K562 (cell line): ENCODE data around the gene NOL12. TPM values are rescaled to one million over a fixed set of nuclear protein-coding genes. Genes with fewer than 3 reads are reported as not detected.

Source experiments
- ATAC-seq: fragments of 200-7000 bp; cut with Tn5 transposase; 3 replicates; pipeline ENCODE4 v1.9.1; 2020; ENCODE audit warnings: moderate library complexity
- BruUV-seq: library from RNA; stranded (reverse); fragments of 400-500 nt; replicated peaks from 2 replicates; lab custom pipeline; 2021; lab: Mats Ljungman, UMichigan
- CTCF ChIA-PET: fragments of 300-600 bp; formaldehyde crosslinking; extraction: SDS; loops from one replicate; lab custom pipeline; 2021; ENCODE audit warnings: low intra/inter-chr PET ratio; lab: Yijun Ruan, JAX
- POLR2A ChIA-PET: fragments of 300-600, 350-650 bp; sonication (Branson Sonifier 250); formaldehyde crosslinking; extraction: SDS; loops from one replicate; lab custom pipeline; 2021; ENCODE audit warnings: antibody characterized with exemption, inconsistent platforms; lab: Yijun Ruan, JAX
- DNase-seq, 4 experiments: peaks; one replicate each; pipeline versions ENCODE4 v3.0.0 to v3.0.0-alpha.2; 2011 to 2018; ENCODE audit warnings: low spot score in 3 of 4, mixed read lengths in 3 of 4; ENCODE audit errors: extremely low read depth in 1 of 4
- FAIRE-seq: peaks from 2 replicates; lab custom pipeline; 2011; peaks lifted over from hg19 to GRCh38; lab: Jason Lieb, UNC
- H2AFZ ChIP-seq: 2 replicates; pipeline ENCODE4 v1.6.0; 2011; ENCODE audit warnings: low read depth, low read length, control low read depth, inconsistent platforms
- H3K27ac ChIP-seq: fragments of 200-600 bp; 3 replicates; pipeline ENCODE4 v1.8.0; 2011; ENCODE audit warnings: low read depth, mild to moderate bottlenecking, control low read depth, inconsistent platforms, low read length, moderate library complexity, mixed read lengths; ENCODE audit errors: extremely low read depth
- H3K27me3 ChIP-seq, 2 experiments: fragments of 300-600 bp in 1 of 2; 2 replicates in 1 of 2; 3 replicates in 1 of 2; pipeline versions ENCODE4 v1.6.0 to v1.8.0; 2011; ENCODE audit warnings: inconsistent platforms in 2 of 2, low read length in 2 of 2, mild to moderate bottlenecking in 1 of 2, mixed read lengths in 1 of 2, moderate library complexity in 1 of 2; ENCODE audit not compliant: control insufficient read depth in 2 of 2, insufficient read depth in 2 of 2
- H3K36me3 ChIP-seq: fragments of 300-600 bp; 3 replicates; pipeline ENCODE4 v1.8.0; 2011; ENCODE audit warnings: mild to moderate bottlenecking, low read length, inconsistent platforms; ENCODE audit not compliant: control insufficient read depth, insufficient read depth
- H3K4me1 ChIP-seq, 2 experiments: fragments of 200-600 bp in 1 of 2; replicated peaks in 1 of 2; 2 replicates in 1 of 2; 3 replicates in 1 of 2; pipeline versions ENCODE4 v1.5.1 to v1.8.0; 2011; ENCODE audit warnings: inconsistent platforms in 2 of 2, low read length in 2 of 2, mild to moderate bottlenecking in 1 of 2, mixed read lengths in 1 of 2, moderate library complexity in 1 of 2; ENCODE audit not compliant: control insufficient read depth in 2 of 2, insufficient read depth in 2 of 2
- H3K4me2 ChIP-seq: 2 replicates; pipeline ENCODE4 v1.6.1; 2011; ENCODE audit warnings: low read length, control low read depth, inconsistent platforms, mixed read lengths; ENCODE audit not compliant: insufficient read depth
- H3K4me3 ChIP-seq: fragments of 200-600 bp; sonication (generic), shearing (Covaris generic); 2 replicates; pipeline ENCODE4 v1.5.1; 2016; ENCODE audit warnings: control low read depth, inconsistent platforms
- H3K79me2 ChIP-seq: fragments of 200-600 bp; 3 replicates; pipeline ENCODE4 v1.8.0; 2011; ENCODE audit warnings: low read length, inconsistent platforms; ENCODE audit not compliant: control insufficient read depth, insufficient read depth
- H3K9ac ChIP-seq, 2 experiments: 2 replicates each; pipeline versions ENCODE4 v1.6.0 to v1.6.1; 2011; ENCODE audit warnings: low read depth in 2 of 2, low read length in 2 of 2, control low read depth in 1 of 2, inconsistent platforms in 1 of 2, mild to moderate bottlenecking in 1 of 2, mixed read lengths in 1 of 2; ENCODE audit not compliant: insufficient read depth in 1 of 2
- H3K9me1 ChIP-seq: one replicate; pipeline ENCODE4 v1.6.0; 2011; ENCODE audit warnings: inconsistent platforms, mild to moderate bottlenecking, low read length, moderate library complexity; ENCODE audit not compliant: control insufficient read depth, insufficient read depth
- H3K9me3 ChIP-seq: replicated peaks from 2 replicates; pipeline ENCODE4 v1.5.1; 2011; ENCODE audit warnings: low read depth, low read length, inconsistent platforms; ENCODE audit not compliant: control insufficient read depth, insufficient read depth
- H4K20me1 ChIP-seq: replicated peaks from 2 replicates; pipeline ENCODE4 v1.6.1; 2011; ENCODE audit warnings: low read length, inconsistent platforms, mixed read lengths; ENCODE audit not compliant: control insufficient read depth, insufficient read depth
- BCOR ChIP-seq: fragments of 450-650 bp; IDR thresholded peaks from 2 replicates; pipeline ENCODE4 v1.6.1; 2016
- CHD1 ChIP-seq: fragments of 200-600 bp; sonication (generic); IDR thresholded peaks from one replicate; pipeline ENCODE4 v1.6.1; 2012; ENCODE audit warnings: mild to moderate bottlenecking, moderate library complexity, low read length, inconsistent platforms
- NCOA4 ChIP-seq: fragments of 450-650 bp; IDR thresholded peaks from 2 replicates; pipeline ENCODE4 v1.6.1; 2018; ENCODE audit warnings: mild to moderate bottlenecking; ENCODE audit not compliant: partially characterized antibody
- RFX1 ChIP-seq: fragments of 450-650 bp; IDR thresholded peaks from 2 replicates; pipeline ENCODE4 v1.6.1; 2016; ENCODE audit warnings: mild to moderate bottlenecking, moderate library complexity
- SPI1 ChIP-seq: IDR thresholded peaks from 2 replicates; pipeline ENCODE4 v1.6.1; 2011; ENCODE audit warnings: low read depth, low read length, control low read depth, borderline replicate concordance
- ZBED1 ChIP-seq: IDR thresholded peaks from 2 replicates; pipeline ENCODE4 v1.6.1; 2014
- ZKSCAN8 ChIP-seq: fragments of 200-800 bp; sonication (Bioruptor generic); IDR thresholded peaks from 2 replicates; pipeline ENCODE4 v1.6.1; 2016; ENCODE audit warnings: missing genetic modification characterization, missing compliant biosample characterization
- ZNF197 ChIP-seq: fragments of 200-800 bp; sonication (Bioruptor generic); IDR thresholded peaks from 2 replicates; pipeline ENCODE4 v1.6.1; 2016; ENCODE audit warnings: low read depth, missing genetic modification characterization, missing compliant biosample characterization
- WGBS: fragments of 100-300 bp; shearing (Covaris generic); methylation state at CpG from one replicate; pipeline ENCODE4 v1.1.6; 2016; ENCODE audit warnings: low coverage, mixed read lengths; ENCODE audit not compliant: insufficient coverage; ENCODE audit errors: missing lambda C conversion rate; 5-methylcytosine and 5-hydroxymethylcytosine counted together
- in situ Hi-C: fragments of 300-500 bp; cut with MboI; formaldehyde crosslinking; loops from 4 replicates; pipeline ENCODE4 v1.15.0; 2018; ENCODE audit warnings: inconsistent platforms, mixed read lengths
- intact Hi-C: fragments of 100-400 bp; cut with micrococcal nuclease; formaldehyde crosslinking; loops from 2 replicates; pipeline ENCODE4 v1.14.2; 2022
- polyA plus RNA-seq, 8 experiments: library from polyadenylated mRNA; depleted of rRNA in 4 of 8; stranded (reverse) in 5 of 8; unstranded in 3 of 8; fragments of >200 nt; fragmentation: Nextera tagmentation in 2 of 8; fragmentation: Illumina TruSeq in 1 of 8; extraction: Ambion mirVana in 2 of 8; extraction: Trizol in 1 of 8; gene quantifications; 2 replicates each; pipeline versions ENCODE4 v1.2.1 to v1.2.3, GENCODE V29; 2011 to 2014; ENCODE audit warnings: inconsistent platforms in 1 of 8, missing spikeins in 1 of 8
- total RNA-seq, 7 experiments: library from RNA; depleted of rRNA in 6 of 7; stranded (reverse); fragments of >200 nt in 6 of 7; fragmentation: Illumina TruSeq in 2 of 7; extraction: Trizol in 2 of 7; gene quantifications; 2 replicates each; pipeline versions ENCODE4 v1.2.1 to v1.2.3, GENCODE V29; 2011 to 2021; ENCODE audit warnings: low replicate concordance in 1 of 7
- TF ChIP-seq, protein P1 (sequence below): sonication (generic); formaldehyde crosslinking; IDR thresholded peaks from 2 replicates; pipeline ENCODE4 v1.8.1; 2023; ENCODE audit warnings: mild to moderate bottlenecking, missing genetic modification reagents

NOL12 gene
- total and polyA plus RNA-seq, 9 of the 15 experiments (the other 6 are each of a cell fraction or from before 2014, with no cell fraction given) = 2.8 to 40.9 (median 28.5) TPM

DNA sequence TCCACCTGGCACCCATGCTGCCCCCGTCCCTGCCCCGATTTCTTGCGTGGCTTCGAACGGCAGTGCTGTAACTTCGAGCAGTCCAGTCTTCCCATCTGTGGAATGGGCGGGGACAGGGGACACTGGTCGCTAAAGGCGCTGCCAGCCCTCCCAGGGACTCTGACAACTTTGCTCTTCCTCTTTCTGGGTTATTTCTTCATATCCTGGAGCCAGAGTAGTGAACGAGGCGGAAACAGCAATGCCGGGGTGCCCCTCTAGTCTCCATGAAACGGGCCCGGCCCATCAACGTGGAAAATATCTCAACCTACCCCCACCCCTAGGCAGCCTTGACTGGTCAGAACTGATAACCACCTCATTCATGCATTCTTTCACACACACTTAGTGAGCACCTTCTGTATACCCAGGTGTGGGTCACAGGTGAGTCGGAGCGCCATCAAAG lies 53.5 kb downstream of the NOL12 start:
- intact Hi-C loops = loop anchor here (5.0 kb wide), 1 partner anchor 53 kb away; no protein-coding TSS in a partner anchor
- no peaks in the 10 kb centered on the region for H3K9me3 ChIP-seq
- H3K4me3 ChIP-seq = no peak overlapping the region
- DNase-seq (no peak), FAIRE-seq (no peak), ATAC-seq (no peak)
- no TSS peak for BruUV-seq
- no peaks in the 10 kb centered on the region for H3K79me2 ChIP-seq
- H3K4me2 ChIP-seq = no peak overlapping the region
- H3K4me1 ChIP-seq = peaks cover 0 to 23% of the 10 kb centered on the region in 2 experiments; a peak in 3 of 5 replicates
- no peak overlapping the region for H3K27ac ChIP-seq
- WGBS = 33% methylated on average over 14 of the region's 17 CpGs
- in situ Hi-C loops = no loop called here
- no peaks in the 10 kb centered on the region for H3K36me3 ChIP-seq
- H3K27me3 ChIP-seq = no peaks in the 10 kb centered on the region
- ChIA-PET POLR2A (interaction anchor here (0.6 kb wide), 1 partner anchor 41 kb away, joined by 3 read pairs; no protein-coding TSS in a partner anchor), CTCF (no interaction called here)
- no peak for TF ChIP-seq ZNF197 (CRISPR knock-in tag)
- TF ChIP-seq ZBED1 = no peak
- TF ChIP-seq BCOR = 0 out of 2 replicates have a peak, but pooled peaks have one; percentile 41
- TF ChIP-seq SPI1 = peak; percentile 73; the same call in 1 of the 2 replicates
- TF ChIP-seq ZKSCAN8 = peak; percentile 93
- no peak for TF ChIP-seq NCOA4
- TF ChIP-seq RFX1 = no peak
- TF ChIP-seq CHD1 = no peak
- TF ChIP-seq, protein P1, sequence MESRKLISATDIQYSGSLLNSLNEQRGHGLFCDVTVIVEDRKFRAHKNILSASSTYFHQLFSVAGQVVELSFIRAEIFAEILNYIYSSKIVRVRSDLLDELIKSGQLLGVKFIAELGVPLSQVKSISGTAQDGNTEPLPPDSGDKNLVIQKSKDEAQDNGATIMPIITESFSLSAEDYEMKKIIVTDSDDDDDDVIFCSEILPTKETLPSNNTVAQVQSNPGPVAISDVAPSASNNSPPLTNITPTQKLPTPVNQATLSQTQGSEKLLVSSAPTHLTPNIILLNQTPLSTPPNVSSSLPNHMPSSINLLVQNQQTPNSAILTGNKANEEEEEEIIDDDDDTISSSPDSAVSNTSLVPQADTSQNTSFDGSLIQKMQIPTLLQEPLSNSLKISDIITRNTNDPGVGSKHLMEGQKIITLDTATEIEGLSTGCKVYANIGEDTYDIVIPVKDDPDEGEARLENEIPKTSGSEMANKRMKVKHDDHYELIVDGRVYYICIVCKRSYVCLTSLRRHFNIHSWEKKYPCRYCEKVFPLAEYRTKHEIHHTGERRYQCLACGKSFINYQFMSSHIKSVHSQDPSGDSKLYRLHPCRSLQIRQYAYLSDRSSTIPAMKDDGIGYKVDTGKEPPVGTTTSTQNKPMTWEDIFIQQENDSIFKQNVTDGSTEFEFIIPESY (CRISPR knock-in tag) = peak; percentile 55; the same call in 1 of the 2 replicates
- no peak overlapping the region for H2AFZ ChIP-seq
- H3K9ac ChIP-seq = peak overlapping the region in 1 of 2 experiments; percentile 33; a peak in 1 of 4 replicates
- H4K20me1 ChIP-seq = no peaks in the 10 kb centered on the region
- H3K9me1 ChIP-seq = no peaks in the 10 kb centered on the region
